ENCODE results near the gene TMF1. TPM values are rescaled to one million over a fixed set of nuclear protein-coding genes. Genes with fewer than 3 reads are reported as not detected.
A peak's percentile ranks its signal among the peaks of the same experiment; 100 is the strongest.

Gene TMF1, protein sequence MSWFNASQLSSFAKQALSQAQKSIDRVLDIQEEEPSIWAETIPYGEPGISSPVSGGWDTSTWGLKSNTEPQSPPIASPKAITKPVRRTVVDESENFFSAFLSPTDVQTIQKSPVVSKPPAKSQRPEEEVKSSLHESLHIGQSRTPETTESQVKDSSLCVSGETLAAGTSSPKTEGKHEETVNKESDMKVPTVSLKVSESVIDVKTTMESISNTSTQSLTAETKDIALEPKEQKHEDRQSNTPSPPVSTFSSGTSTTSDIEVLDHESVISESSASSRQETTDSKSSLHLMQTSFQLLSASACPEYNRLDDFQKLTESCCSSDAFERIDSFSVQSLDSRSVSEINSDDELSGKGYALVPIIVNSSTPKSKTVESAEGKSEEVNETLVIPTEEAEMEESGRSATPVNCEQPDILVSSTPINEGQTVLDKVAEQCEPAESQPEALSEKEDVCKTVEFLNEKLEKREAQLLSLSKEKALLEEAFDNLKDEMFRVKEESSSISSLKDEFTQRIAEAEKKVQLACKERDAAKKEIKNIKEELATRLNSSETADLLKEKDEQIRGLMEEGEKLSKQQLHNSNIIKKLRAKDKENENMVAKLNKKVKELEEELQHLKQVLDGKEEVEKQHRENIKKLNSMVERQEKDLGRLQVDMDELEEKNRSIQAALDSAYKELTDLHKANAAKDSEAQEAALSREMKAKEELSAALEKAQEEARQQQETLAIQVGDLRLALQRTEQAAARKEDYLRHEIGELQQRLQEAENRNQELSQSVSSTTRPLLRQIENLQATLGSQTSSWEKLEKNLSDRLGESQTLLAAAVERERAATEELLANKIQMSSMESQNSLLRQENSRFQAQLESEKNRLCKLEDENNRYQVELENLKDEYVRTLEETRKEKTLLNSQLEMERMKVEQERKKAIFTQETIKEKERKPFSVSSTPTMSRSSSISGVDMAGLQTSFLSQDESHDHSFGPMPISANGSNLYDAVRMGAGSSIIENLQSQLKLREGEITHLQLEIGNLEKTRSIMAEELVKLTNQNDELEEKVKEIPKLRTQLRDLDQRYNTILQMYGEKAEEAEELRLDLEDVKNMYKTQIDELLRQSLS
- 24.9 TPM for polyA plus RNA-seq (ENCODE audit: insufficient read length)

DNA sequence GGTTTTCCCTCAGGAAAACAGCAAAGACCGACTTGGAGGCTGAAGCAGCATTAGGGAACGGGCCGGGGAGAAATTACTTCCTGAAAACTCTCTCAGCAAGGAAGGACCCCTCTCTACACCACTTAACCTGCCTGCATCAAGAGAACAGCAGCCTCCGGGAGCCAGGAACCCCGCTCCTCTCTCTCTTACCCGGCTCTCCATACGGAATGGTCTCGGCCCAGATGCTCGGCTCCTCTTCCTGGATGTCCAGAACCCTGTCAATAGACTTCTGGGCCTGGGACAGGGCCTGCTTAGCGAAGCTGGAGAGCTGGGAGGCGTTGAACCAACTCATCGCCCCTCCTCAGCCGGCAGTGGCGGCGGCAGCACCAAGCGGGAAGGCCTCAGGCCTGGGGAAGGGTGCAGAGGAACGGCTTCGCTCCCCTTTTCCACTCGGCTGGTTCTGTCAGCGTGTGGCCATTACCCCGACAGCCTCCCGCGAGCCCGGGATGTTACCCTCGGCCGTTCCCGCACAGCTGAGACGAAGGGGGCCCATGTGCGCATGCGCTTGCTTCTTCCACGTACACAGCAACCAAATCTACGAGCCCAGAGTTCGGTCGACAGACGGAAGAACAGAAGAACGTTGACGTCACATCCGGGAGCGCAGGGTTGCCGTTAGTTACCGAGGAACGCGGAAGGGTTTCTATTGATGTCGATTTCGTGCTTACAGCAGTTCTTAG, at the start of gene TMF1:
Gene TMF1 (minus strand): TSS at position 578 of the 716 bp plus-strand sequence. CDS start 247 bp downstream, at position 331.
- DNase-seq (ENCODE audit: low read depth) = peak; percentile 99

DNA sequence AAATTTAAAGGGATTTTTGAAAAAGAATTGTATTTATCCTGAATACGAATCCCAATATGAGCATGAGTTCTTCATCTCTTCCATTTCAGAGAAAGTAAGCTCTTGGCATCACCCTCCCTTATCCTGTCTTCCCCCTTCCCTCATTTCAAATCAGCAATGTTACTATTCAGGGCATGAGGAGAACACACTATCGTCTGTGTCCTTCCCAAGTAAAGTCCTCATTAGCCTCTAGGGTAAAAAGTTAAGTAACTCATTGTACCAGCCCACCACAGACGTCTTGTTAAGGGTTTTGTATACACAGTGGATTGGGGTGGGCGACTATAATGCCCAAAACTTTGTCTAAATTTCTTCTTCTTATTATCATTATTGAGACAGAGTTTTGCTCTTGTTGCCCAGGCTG, 47.4 kb upstream of the TMF1 start:
- DNase-seq (ENCODE audit: low read depth) = no peak

DNA sequence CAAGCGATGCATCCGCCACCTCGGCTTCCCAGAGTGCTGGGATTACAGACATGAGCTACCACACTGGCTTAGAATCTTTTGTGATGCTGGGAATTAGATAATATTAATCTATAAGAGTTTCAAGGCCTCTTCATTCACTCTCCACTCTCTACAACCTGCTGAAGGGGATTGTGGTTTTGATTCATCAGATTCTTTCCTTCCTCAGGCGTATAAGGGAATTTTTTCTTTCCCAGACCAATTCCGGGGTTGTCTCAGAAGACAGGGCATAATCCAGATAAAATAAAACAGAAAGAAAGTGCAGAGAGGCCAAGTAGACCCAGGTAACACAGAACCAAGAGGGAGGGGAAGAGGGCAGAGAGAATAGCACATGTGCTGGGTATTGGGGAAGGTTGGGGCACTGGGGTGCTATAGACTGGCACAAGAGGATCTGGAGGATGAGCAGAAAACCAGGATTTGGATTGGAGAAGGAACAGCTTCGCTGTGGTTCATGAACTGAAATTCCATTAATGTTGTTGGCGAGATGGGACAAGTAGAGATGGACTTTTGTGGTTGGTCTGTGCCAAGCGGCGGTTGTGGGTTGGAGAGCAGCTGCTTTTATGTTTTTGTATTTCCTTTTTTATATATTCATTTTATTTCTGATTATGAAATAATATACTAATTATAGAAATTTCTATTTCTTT, 45.4 kb upstream of the TMF1 start:
- DNase-seq (ENCODE audit: low read depth) = no peak

DNA sequence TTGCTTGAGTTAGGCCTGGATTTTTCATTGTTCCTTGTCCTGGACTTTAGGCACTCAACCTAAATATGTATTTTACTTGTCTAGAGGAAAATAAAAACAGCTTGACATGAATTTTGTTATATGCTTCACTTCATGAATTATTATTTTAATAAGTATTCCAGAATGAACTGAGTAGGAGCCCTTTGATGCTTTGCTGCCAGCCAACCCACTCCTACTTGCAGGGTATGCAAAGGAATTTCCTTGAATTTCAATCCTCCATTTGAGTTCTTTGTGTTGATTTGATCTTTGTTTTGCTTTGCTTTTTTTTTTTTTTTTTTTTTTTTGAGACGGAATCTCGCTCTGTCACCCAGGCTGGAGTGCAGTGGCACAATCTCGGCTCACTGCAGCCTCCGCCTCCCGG, 44.2 kb upstream of the TMF1 start:
- DNase-seq (ENCODE audit: low read depth) = no peak

DNA sequence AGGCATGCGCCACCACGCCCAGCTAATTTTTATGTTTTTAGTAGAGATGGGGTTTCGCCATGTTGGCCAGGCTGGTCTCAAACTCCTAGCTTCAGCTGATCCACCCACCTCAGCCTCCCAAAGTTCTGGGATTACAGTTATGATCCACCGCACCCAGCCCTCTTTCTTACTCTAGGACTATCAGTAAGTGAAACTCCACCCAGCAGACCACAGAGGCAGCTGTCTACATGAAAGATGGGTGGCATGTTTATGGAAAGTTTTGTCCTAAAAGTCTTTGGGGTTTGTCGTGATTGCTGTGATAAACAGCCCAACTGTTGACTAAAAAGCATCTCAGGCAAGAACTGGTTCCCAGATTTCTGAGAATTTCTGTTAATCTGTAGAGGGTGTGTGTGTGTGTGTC, 43.5 kb upstream of the TMF1 start:
- no peak for DNase-seq (ENCODE audit: low read depth)

DNA sequence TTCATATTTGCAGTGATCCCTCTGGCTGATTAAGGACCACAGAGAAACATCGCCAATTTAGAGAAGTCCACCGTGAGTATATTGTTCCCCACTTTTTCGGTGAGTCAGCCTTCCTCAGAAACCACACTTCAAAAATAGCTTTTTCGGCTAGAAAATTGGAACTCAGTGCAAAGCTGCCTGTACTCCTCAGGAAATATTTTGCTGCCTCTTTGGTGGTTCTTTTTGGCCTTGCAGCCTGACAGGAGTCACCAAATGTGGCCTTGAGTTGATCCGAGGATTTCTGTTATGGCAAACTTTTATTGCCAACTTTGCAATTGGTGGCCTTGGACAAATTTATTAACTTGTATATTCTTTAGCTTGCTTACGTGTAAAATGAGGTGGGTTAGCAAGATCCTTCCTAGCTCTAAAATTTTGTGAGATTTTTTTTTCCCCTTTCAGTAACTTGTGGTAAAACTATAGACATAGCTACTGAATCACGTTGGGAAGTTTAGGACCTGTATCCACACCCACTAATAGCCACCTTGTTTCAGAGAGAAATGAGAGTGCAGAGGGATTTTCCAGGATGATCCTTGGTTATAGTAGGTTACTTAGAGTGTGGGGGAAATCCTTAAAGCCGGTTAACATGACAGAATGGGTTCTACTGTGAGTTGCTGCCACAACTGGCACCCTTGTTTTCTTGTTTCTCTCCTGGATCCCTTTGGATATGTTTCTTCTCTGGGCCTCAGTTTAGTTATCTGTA, 42.5 kb upstream of the TMF1 start:
- DNase-seq (ENCODE audit: low read depth) = no peak

DNA sequence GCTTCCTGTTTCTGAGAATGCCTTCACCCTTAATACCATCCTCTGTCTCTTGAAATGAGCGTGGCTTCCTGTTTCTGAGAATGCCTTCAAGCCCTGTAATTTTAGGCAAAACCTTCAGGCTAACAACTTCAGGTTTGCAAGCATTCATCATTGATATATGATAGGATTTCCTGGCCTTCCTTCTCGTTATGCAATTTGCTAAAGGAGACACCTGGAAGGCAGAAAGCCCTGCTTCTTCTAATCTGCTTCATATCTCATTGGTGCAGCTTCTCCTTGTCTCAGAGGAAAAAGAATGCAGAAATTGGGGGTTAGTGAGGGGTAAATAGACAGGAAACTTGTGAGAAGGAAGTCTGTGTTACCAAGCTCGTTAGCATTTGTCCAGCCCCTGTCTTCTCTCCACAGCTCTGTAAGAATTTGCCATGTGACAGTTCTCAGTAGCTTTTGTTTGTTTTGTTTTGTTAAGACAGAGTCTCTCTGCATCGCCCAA, 39.9 kb upstream of the TMF1 start:
- no peak for DNase-seq (ENCODE audit: low read depth)

DNA sequence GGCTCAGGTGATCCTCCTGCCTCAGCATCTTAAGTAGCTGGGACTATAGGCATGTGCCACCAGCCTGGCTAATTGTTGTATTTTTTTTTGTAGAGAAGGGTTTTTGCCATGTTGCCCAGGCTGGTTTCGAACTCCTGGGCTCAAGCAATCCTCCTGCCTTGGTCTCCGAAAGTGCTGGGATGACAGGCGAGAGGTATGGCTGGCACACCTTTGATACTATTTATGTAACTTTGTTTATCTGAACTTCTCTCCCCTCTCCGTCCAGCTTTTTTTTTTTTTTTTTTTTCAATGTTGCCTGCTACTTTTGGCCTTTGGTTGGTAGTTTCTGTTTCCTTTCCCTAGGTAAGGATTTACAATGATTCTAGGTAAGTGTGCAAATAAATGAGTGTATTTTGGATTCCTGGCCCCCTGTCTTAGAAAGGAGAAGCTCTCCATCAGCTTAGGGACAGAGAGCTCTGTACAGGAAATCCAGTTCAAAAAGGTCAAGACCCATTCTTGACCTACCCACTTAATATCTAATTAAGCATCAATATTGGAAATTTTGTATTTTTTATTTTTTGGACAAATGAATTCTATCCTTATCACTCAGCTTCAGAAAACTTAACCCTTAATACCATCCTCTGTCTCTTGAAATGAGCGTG, 39.4 kb upstream of the TMF1 start:
- no peak for DNase-seq (ENCODE audit: low read depth)

DNA sequence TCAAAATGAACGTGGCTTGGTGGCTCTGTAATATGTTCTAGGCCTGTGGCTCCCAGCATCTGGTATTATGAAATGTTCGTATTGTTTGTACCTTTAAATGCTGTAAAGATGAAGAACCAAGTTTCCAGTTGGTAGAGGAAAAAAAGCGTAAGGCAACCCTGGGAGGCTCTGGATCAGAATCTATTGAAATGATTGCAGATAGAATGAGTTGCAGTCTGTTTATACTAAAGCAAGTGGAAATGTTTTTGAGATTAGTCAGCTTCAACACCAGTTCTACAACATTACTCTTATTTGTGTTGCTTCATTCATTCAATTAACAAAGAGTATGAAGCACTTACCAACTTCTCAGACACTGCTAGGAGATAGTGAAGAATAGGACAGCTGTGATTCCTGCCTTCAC, 37.9 kb upstream of the TMF1 start:
- DNase-seq (ENCODE audit: low read depth) = no peak

DNA sequence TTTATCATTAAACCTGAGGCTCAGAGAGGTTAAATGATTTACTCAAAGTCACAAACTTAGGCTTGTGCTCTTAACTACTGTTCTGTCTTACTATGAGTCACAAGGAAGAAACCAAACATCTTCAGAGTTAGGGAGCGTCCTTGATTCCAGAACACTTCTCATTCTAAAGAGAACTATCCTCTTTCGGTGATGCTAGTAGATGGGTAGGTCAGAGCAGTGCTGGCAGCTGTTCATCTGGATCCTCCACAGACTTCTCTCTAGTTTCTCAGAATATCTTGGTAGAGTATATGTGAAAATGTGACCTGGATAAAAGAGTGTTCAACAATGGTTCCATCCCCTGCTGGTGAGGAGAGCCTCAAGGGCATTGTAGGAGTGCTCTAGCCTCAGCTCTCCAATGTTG, 35.9 kb upstream of the TMF1 start:
- no peak for DNase-seq (ENCODE audit: low read depth)

DNA sequence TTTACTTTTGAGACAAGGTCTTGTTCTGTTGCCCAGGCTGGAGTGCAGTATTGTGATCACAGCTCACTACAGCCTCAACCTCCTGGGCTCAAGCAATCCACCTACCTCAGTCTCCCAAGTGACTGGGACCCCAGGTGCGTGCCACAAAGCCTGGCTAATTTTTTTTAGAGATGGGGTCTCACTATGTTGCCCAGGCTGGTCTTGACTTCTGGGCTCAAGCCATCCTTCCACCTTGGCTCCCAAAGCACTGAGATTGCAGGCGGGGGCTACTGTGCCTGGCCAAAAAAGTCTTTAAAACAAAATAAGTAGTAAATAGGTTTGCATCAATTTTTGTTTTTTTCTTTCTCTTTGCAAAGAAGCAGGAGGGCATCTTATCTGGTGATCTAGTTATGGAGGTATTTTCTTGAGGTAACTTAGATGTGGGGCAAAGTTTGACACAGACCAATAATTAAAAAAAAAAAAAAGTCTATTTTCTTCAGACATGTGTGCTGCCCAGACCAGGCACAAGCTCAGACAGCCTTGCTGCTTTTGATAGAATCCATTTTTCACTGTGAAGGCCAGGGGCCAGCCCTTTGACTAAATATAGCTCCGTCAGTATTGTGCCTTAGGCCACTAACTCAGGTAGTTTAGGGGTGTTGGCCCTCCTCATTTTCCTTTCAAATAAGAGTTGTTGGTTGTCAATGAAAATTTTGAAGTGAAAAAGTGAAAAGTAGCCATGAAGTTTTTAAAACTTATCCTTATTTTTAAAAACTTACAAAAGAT, 35.1 kb upstream of the TMF1 start:
- no peak for DNase-seq (ENCODE audit: low read depth)

DNA sequence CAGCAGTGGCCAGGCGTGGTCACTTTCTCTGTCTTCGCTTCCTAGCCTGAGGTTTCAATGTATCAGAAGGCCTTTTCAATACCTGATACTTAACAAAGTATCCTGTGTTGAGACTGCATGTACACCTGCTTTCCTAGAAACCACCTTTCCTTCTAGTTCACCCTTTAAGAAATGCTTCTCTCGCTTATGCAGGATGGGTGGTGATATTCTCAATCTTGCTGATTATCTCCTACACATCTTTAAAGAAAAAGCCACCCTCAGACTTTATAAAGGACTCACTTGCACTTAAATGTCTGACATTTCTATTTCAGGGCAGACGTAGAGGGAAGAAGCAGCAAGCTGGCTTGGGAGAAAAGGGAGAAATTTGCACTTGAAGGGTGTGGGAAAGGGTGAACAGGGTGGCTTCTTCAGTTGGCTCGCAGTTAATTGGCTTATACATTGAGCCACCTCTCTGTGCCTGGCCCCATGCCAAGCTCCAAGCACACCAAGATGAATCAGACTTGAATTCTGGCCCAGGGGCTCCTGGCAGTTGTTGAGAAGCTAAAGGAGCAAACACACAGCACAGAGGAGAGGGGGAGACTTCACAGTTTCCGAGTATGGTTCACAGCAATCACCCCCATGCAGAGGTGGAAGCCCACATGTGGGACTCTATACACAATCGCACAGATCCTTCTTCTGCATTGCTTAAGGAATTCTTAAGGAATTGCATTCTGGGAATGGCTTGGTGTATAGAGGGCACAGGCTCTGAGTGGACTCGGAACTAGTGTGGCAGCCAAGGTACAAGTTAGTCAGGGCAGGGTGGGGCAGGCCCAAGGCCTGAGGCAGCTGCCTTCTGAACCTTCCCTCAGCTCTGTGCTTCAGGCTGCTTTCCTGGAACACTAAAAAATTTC, 33.9 kb upstream of the TMF1 start:
- DNase-seq (ENCODE audit: low read depth) = no peak

DNA sequence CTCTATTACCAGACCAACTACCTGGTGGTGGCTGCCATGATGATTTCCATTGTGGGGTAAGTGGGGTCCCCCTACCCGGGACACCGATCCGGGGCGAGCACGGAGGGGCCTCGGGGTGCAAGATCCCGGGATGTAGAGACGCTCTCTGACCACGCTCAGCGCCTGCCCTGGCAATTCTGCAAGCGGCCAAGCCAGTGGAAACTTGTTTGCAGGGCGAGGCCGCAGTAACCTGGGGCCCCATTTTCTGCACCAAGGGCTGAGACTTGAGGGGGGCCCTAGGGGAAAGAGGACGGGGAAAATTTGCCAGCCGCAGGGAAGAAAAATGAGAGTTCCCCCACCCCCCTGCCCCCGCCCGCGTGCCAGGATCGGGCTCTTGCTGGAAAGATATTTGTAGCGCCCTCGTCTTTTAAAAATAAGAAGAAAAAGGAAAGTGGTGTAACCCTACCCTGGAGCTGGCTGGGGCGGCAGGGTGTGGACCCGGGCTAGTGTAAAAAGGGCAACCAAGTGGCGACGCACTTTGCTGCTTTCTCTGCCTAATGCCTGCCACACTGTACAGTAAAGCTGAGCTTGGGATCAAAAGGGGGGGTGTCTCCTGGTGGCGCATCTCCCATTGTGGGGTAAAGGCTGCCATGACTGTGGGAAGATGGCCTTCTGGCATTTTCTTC, 33.2 kb upstream of the TMF1 start:
- no peak for DNase-seq (ENCODE audit: low read depth)

DNA sequence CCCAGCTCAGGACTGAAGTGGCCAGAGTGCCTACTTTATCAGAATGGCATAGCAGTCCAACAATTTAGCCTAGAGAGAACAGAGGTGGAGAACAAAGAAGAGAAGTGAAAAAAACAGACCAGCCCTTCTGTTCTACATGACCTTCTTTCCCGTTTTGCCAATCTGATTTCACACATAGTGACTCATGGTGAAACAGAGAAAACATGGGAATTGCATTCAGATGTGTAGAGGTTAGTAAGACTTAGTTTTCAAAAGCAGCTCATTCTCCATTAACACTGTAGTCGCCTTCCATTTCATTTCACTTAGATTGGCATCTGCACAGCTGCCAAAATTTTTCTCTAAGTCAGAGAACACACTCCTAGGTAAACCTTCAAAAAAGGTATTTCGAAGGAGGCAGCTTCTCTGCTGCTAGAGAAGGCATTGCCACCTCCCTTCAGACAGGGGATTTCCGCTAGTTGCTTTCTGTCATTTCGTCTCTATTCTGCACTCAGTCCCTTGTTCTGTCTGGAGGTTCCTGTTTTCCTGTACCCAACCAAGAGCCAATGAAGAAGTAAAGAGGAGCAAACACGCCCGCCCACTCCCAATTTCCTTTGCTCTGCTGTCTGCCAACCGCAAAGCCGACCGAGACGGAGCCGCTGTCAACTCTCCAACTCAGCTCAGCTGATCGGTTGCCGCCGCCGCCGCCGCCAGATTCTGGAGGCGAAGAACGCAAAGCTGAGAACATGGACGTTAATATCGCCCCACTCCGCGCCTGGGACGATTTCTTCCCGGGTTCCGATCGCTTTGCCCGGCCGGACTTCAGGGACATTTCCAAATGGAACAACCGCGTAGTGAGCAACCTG, 32.4 kb upstream of the TMF1 start, which contains the start of gene ARL6IP5:
Gene ARL6IP5 (plus strand): TSS at position 612 of the 842 bp plus-strand sequence. CDS start 111 bp downstream, at position 723.
- DNase-seq (ENCODE audit: low read depth) = peak; percentile 87

DNA sequence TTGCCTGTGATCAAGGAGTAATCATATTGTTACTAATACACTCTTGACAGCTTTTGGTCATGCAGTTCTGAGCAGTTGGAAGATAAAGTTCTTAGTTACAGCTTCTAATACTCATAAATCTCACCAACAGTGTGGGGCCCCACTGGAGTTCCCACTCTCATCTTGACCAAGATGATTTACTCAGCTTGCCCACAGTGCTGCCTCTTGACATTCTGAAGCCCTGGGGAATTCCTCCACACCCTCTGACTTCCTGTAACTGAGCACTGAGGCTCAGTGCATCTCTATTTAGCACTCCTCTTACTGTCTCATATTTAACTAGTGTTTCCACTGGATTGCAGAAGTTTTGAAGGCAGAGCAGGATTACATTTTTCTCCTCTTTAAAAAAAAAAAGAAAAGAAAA, 30.7 kb upstream of the TMF1 start:
- no peak for DNase-seq (ENCODE audit: low read depth)

DNA sequence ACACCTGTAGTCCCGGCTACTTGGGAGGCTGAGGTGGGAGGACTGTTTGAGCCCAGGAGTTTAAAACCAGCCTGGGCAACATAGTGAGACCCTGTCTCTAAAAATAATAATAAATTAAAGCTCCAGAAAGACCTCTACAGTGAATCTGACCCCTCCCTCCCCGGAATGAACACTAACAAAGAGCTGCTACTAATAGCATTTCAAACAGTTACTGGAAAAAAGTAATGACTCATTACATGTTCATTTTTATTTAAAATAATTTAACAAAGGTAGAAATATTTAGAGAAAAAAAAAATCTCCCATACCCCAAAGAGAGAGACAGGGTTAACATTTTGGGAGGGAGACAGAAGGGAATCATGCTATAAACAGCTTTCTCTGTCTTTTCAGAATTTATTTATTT, 30.2 kb upstream of the TMF1 start:
- no peak for DNase-seq (ENCODE audit: low read depth)

Measured in forelimb muscle (tissue), 1 donor.